Endodermal cell (in vitro differentiated cells): Measurements from ENCODE around the gene COL13A1. TPM values are rescaled to one million over a fixed set of nuclear protein-coding genes. Genes with fewer than 3 reads are reported as not detected.

Experiments
- DNase-seq: peaks from one replicate; pipeline ENCODE4 v3.0.0-alpha.2; 2017
- H3K27ac ChIP-seq: 2 replicates; pipeline ENCODE4 v1.5.1; 2013; ENCODE audit warnings: mild to moderate bottlenecking, low read depth, low read length, moderate library complexity
- H3K27me3 ChIP-seq: 2 replicates; pipeline ENCODE4 v1.6.1; 2013; ENCODE audit warnings: mild to moderate bottlenecking, low read length, moderate library complexity; ENCODE audit not compliant: insufficient read depth, control insufficient read depth, poor library complexity, severe bottlenecking
- H3K36me3 ChIP-seq: 2 replicates; pipeline ENCODE4 v1.7.0; 2013; ENCODE audit warnings: mild to moderate bottlenecking, low read length, moderate library complexity; ENCODE audit not compliant: control insufficient read depth, insufficient read depth
- H3K4me1 ChIP-seq: one replicate; pipeline ENCODE4 v1.7.0; 2013; ENCODE audit warnings: low read length; ENCODE audit not compliant: control insufficient read depth, insufficient read depth
- H3K4me3 ChIP-seq: 2 replicates; pipeline ENCODE4 v1.5.1; 2013; ENCODE audit warnings: mild to moderate bottlenecking, low read length, moderate library complexity
- H3K9ac ChIP-seq: 2 replicates; pipeline ENCODE4 v1.6.1; 2013; ENCODE audit warnings: mild to moderate bottlenecking, low read length, moderate library complexity; ENCODE audit not compliant: poor library complexity, severe bottlenecking; ENCODE audit errors: extremely low read depth
- H3K9me3 ChIP-seq: 2 replicates; pipeline ENCODE4 v1.6.1; 2013; ENCODE audit warnings: mild to moderate bottlenecking, low read length, moderate library complexity; ENCODE audit not compliant: control insufficient read depth
- H3K27ac Mint-ChIP-seq: 2 replicates; pipeline ENCODE4 v1.8.0; 2020; ENCODE audit warnings: mixed read lengths
- H3K27me3 Mint-ChIP-seq: 2 replicates; pipeline ENCODE4 v1.8.0; 2021; ENCODE audit warnings: mild to moderate bottlenecking, mixed read lengths; ENCODE audit not compliant: insufficient read depth
- H3K36me3 Mint-ChIP-seq: 2 replicates; pipeline ENCODE4 v1.8.0; 2020; ENCODE audit warnings: low read depth, mixed read lengths
- H3K4me1 Mint-ChIP-seq: 2 replicates; pipeline ENCODE4 v1.8.0; 2020; ENCODE audit warnings: mixed read lengths
- H3K4me3 Mint-ChIP-seq: 2 replicates; pipeline ENCODE4 v1.8.0; 2020; ENCODE audit warnings: mild to moderate bottlenecking, moderate library complexity, mixed read lengths
- H3K9me3 Mint-ChIP-seq: 2 replicates; pipeline ENCODE4 v1.8.0; 2020; ENCODE audit warnings: mild to moderate bottlenecking, mixed read lengths
- CTCF ChIP-seq: fragments of 200-600 bp; sonication (generic); conservative IDR thresholded peaks from 2 replicates; pipeline ENCODE4 v1.5.0; 2021; ENCODE audit warnings: antibody characterized with exemption, mild to moderate bottlenecking
- whole genome bisulfite sequencing, 2 experiments: methylation state at CpG; one replicate each; pipeline versions ENCODE4 v1.1.5 to v1.1.7; 2013; ENCODE audit warnings: missing lambda C conversion rate in 2 of 2, mixed read lengths in 1 of 2; ENCODE audit not compliant: insufficient coverage in 1 of 2, insufficient read length in 1 of 2; 5-methylcytosine and 5-hydroxymethylcytosine counted together
- total RNA-seq, 2 donors: library from RNA; stranded (reverse); fragmentation: NEBNext Ultra II Directional in 1 of 2; extraction: Animal tissue kit (Norgen Biotek cat#: 25700) in 1 of 2; gene quantifications; 2 replicates in 1 of 2; 3 replicates in 1 of 2; pipeline ENCODE4 v1.2.1, GENCODE V29; 2021

COL13A1 gene
- total RNA-seq, 2 donors from 2014 or later, result 15.9 to 20.7 TPM

- DNase-seq, result no peak
- peaks cover under 1% of the 10 kb centered on the region for H3K27me3 Mint-ChIP-seq
- TF ChIP-seq CTCF, result no peak
Measured at GRCh38 chr10:69958556-69958902, 156.8 kb downstream of the COL13A1 start.

GRCh38 chr10:69959911-69960310 lies 158.2 kb downstream of the COL13A1 start:
- no peaks in the 10 kb centered on the region for H3K36me3 ChIP-seq
- H3K4me3 ChIP-seq, result no peak overlapping the region
- Mint-ChIP-seq H3K4me3 (no peak overlapping the region), H3K4me1 (peaks cover 19% of the 10 kb centered on the region), H3K27me3 (peaks cover 9% of the 10 kb centered on the region), H3K36me3 (peaks cover 2% of the 10 kb centered on the region), H3K9me3 (no peaks in the 10 kb centered on the region), H3K27ac (no peak overlapping the region)
- WGBS, 2 experiments, result 73 to 88% methylated on average over 5 to 8 of the region's 8 CpGs
- no peak overlapping the region for H3K9ac ChIP-seq
- H3K27me3 ChIP-seq, result peaks cover 8% of the 10 kb centered on the region
- H3K4me1 ChIP-seq, result peaks cover 13% of the 10 kb centered on the region
- DNase-seq, result no peak
- TF ChIP-seq CTCF, result no peak
- no peaks in the 10 kb centered on the region for H3K9me3 ChIP-seq
- H3K27ac ChIP-seq, result no peak overlapping the region

More at GRCh38 chr10:69958556-69958902, 156.8 kb downstream of the COL13A1 start:
- Histone ChIP-seq H3K9me3 (no peaks in the 10 kb centered on the region), H3K9ac (no peak overlapping the region), H3K4me3 (no peak overlapping the region), H3K36me3 (no peaks in the 10 kb centered on the region), H3K4me1 (peaks cover 7% of the 10 kb centered on the region), H3K27ac (no peak overlapping the region), H3K27me3 (no peaks in the 10 kb centered on the region)
- Mint-ChIP-seq H3K36me3 (peaks cover 2% of the 10 kb centered on the region), H3K4me3 (no peak overlapping the region), H3K4me1 (peaks cover 17% of the 10 kb centered on the region), H3K9me3 (no peaks in the 10 kb centered on the region), H3K27ac (no peak overlapping the region)

- no peak for TF ChIP-seq CTCF
- Mint-ChIP-seq H3K4me1 (peaks cover 19% of the 10 kb centered on the region), H3K27ac (no peak overlapping the region), H3K36me3 (peaks cover 2% of the 10 kb centered on the region), H3K27me3 (peaks cover 15% of the 10 kb centered on the region), H3K9me3 (no peaks in the 10 kb centered on the region), H3K4me3 (no peak overlapping the region)
- Histone ChIP-seq H3K27me3 (peaks cover 13% of the 10 kb centered on the region), H3K4me1 (peaks cover 13% of the 10 kb centered on the region), H3K27ac (no peak overlapping the region), H3K4me3 (no peak overlapping the region), H3K9me3 (no peaks in the 10 kb centered on the region), H3K9ac (no peak overlapping the region), H3K36me3 (no peaks in the 10 kb centered on the region)
- DNase-seq, result no peak
- WGBS, 2 experiments, result 90% methylated on average over 4 of the region's 4 CpGs; no CpG with 5 or more reads in 1 of the 2 experiments
Measured at GRCh38 chr10:69960606-69960987, 158.9 kb downstream of the COL13A1 start.
